ENCODE data around the gene RET.
"Not testable (repeated sequence)": the region's sequence is repeated elsewhere in the genome, so short reads cannot be mapped to it uniquely, and the experiment has no call there.

Gene RET

DNA sequence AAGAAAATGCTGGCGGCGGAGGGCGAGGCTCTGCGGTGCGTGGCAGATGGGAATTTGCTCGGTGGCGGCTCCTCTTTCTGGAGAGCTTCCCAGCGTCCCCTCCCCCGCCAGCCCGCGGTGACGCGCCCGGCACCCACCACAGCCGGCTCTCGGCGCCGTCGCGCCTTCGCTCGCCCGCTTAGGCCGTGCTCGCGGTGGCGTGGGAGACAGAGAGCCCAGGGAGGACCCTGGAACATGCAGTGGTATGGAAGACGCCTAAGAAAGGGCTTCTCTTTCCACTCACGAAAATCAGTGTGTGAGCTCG lies 60.8 kb downstream of the RET start:
- no peak for DNase-seq

DNA sequence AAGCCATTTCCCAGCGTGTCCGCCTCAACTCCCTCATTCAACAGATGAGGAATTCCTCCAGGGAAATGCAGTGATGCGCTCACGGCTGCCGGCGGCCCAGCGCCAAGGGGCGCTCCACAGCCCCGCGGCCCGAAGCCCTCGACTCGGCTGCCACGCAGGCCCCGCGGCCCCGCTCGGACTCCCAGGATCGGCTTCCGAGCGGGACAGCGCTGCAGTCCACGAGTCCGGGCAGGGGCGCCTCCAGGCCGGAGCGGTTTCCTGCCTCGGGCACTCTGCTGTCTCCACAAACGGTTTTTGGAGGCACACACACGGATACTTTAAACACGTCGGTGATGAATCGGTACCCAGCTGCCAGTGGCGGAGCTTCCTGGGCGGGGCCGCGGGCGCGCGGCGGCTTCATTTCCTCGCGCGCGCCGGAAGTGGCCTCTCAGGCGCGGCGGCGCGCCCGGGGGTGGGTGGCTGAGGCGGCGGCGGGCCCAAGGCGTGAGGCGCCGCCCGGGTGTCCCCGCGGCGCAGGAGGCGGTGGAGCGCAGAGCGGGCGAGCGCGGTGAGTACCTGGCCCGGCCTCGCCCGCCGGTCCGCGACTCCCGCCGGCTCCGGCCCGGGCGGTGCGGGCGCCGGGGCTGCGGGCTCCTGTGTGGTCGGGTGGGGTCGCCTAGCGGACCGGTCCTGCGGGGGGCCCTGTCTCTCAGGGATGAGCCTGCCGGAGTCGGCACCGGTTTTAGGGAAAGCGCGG lies 61.3 kb downstream of the RET start, which contains the start of gene CSGALNACT2:
TSS of gene CSGALNACT2 (plus strand) at position 425 of the 736 bp plus-strand sequence. CDS start 16,705 bp downstream, outside the sequence.
- peak; percentile 37 to 68 for DNase-seq

DNA sequence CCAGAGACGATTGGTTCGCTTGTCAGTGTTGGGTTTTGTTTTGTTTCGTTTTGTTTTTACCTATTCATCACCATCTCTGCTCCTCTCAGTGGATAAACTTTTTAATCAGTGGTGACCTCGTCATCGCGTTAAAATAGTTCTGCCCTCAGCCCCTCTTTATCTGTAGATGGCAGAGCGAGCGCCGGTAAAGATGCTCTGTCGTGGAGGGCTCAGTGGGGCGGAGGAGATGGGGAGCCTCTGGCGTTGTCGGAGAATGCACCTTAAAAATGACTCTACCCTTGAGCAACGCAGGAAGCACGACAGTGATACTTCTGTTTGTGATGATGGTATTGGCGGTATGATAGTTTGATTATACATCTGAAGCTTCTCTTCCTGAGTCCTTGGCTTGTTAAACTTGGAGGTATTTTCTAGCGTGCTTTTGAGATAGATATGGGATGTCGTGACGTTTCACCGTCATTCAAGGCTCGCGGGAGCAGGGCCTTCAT lies 61.9 kb downstream of the RET start:
- peak in 1 of 2 experiments; percentile 32 for DNase-seq

DNA sequence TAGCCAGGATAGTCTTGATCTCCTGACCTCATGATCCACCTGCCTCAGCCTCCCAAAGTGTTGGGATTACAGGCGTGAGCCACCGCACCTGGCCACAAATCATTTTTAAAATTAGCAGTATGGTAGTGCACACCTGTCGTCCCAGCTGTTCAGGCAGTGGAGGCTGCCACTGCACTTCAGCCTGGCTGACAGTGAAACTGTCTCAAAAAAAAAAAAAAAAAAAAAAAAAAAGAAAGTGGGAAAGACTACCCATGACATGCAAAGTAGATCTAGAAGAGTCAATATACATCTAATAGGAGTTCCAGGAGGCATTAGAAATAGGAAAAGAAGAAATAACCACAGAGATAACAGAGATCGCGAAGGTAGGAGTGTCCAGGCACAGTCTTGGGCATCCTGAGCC lies 64.6 kb downstream of the RET start:
- no peak for DNase-seq

DNA sequence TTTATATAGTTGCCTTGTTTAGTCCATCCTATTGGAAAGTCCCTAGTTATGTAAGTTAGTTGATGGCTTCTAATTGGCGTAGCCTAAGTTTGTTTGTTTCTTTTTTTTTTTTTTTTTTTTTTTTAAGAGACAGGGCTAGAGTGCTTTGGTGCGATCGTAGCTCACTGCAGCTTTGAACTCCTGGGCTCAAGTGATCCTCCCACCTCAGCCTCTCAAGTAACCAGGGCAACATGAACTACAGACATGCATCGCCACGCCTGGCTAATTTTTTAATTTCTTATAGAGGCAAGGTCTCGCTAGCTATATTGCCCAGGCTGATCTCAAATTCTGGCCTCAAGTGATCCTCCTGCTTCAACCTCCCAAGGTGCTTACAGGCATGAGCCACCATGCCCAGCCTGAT lies 68.4 kb downstream of the RET start:
- no peak for DNase-seq

DNA sequence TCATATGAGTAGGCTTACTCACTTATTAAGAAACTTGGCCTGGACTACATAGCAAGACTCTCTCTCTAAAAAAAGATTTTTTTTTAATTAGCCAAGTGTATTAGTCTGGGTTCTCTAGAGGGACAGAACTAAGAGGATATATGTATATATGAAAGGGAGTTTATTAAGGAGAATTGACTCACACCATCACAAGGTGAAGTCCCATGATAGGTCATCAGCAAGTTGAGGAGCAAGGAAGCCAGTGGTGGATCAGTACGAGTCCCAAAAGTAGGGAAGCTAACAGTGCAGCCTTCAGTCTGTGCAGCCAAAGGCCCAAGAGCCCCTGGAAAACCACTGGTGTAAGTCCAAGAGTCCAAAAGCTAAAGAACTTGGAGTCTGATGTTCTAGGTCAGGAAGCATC lies 69.1 kb downstream of the RET start:
- not testable (repeated sequence) for DNase-seq

DNA sequence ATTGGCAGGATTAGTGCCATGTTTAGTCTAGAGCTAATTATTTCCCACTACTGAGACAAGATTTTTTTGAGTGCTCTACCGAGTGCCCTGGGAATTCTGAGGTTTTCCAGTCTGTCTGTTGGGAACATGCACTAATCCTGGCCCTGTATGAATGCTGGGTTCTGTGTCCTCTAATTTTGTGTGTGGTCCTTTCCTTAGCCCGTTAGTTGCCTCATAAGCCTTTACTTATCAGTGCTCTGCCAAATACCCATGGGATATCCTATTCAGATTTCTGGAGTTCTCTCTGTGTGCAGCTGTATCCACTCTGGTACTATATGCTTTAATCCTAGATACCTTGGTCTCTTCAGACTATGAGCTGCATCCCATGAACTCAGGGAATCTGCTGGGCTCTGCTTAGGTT lies 74.5 kb downstream of the RET start:
- DNase-seq: no peak

DNA sequence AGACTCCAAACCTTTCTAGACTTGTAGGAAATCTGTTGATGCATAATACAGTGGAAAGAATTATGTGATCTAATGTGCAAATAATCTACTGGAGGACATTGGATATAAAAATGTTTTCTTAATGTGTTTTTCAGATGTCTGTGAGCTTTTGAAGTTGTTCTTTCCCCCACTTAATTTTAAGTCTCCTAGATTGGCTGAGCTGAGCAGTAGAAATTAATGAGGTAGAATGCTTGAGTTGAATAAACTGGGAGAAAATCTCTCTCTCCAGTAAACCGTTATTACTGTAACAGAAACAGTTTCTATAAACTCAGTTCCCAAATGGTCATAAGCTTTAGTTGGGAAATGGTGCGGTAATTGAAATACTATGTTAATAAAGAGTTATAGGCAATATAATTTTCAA lies 77.0 kb downstream of the RET start:
- DNase-seq: no peak

DNA sequence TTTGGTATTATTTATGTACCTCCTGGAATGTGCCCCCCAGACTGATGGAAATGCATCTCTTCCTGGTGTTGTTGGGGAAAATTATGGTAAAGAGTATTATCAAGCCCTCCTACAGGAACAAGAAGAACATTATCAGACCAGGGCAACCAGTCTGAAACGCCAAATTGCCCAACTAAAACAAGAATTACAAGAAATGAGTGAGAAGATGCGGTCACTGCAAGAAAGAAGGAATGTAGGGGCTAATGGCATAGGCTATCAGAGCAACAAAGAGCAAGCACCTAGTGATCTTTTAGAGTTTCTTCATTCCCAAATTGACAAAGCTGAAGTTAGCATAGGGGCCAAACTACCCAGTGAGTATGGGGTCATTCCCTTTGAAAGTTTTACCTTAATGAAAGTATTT lies 78.4 kb downstream of the RET start:
- DNase-seq: no peak

DNA sequence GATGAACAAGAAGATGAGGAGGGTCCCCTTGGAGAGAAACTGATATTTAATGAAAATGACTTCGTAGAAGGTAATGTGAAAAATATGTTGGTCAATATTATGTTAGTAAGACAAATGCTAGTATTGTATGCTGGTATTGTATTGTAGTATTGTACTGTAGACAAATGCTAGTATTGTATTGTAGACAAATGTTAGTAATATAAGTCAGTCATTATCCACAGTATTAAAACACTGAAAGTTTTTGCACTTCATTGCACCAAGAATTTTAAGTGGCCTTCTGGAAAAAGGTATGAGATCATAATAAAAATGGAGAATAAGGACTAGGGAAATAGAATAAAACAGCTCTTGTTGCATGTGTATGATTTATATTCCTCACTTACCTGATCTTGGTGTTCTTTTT lies 78.9 kb downstream of the RET start:
- no peak for DNase-seq

DNA sequence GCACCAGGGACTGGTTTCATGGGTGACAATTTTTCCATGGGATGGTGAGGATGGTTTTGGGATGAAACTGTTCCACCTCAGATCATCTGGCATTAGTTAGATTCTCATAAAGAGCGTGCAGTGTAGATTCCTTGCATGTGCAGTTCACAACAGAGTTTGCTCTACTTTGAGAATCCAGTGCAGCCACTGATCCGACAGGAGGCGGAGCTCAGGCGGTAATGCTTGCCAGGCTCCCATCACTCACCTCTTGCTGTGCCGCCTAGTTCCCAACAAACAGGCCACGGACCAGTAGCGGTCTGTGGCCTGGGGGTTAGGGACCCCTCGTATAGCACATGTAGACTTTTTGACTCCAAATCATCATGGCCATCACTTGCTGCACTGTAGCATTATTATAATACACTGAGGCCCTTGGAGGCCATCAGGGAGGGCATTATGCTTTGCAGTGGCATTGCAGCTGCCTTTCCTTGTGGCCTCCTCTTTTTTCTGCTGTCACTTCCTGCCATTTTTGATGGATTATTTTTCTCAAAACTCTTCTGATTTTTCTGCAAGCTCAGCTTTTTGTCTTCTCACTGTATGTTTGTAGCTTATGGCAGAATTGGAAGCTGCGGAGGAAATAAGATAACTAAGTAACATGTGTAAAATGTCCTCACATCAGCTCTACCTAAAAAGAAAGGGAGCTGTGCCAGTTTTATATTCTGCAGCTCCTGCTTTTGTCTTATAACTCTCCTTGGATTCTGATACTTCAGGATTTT lies 79.9 kb downstream of the RET start:
- no peak for DNase-seq

DNA sequence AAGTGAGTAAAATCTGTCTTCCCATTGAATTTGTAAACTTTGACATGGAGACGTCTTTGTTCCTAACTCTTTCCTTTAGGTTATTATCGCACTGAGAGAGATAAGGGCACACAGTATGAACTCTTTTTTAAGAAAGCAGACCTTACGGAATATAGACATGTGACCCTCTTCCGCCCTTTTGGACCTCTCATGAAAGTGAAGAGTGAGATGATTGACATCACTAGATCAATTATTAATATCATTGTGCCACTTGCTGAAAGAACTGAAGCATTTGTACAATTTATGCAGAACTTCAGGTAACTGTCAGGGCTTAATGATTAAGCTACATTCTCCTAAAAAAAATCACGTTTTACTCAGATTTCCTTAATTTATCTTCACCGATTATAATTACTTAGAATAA lies 81.8 kb downstream of the RET start:
- no peak for DNase-seq

DNA sequence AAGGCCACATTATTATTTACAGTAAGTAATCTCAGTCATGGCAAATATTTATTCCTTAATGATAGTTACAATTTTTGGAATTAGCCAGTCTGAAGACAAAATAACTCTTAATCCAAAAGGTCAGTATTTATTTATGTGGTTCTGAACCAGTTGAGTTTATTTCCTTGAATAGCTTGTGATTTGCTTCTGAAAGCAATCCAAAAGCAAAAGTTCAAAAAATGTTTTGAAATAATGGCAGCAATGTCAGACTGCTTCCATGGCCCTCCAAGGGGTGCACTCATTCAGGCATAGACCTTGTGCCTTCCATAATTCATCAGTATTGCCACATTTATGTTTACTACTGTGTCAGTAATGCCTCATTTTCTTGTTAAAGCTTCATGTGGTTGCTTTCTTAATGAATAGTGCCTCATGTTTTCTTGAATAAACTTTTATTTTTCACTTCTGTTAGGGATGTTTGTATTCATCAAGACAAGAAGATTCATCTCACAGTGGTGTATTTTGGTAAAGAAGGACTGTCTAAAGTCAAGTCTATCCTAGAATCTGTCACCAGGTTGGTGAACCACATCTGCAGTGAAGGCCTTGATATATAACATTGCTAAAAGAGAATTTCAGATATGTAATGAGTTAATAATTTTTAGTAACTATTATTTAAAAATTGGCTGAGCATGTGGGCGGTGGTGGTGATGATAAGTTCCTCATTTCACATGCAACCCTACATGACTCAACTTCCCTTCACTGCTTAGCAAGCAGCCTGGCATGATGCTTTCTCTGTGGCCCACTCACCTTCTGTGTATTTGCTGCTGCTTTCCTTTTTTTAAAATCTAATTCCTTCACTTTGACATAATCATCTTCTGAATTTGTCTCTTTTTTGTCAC lies 83.4 kb downstream of the RET start:
- DNase-seq: no peak

DNA sequence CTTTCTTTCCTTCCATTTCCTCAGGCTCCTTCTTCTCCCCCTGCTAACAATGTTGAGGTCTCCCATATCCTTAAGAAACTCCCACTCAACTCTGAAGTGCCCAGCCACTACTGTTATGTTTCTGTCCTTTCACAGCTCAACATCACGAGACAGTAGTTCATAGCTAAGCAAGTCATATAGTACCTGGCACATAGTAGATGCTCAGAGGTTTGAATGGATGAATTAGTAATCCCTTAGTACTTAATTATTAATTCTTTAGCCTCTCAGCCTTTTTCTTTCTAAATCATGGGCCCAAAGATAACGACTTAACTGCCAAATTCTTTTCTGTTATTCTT lies 84.0 kb downstream of the RET start:
- no peak for DNase-seq

DNA sequence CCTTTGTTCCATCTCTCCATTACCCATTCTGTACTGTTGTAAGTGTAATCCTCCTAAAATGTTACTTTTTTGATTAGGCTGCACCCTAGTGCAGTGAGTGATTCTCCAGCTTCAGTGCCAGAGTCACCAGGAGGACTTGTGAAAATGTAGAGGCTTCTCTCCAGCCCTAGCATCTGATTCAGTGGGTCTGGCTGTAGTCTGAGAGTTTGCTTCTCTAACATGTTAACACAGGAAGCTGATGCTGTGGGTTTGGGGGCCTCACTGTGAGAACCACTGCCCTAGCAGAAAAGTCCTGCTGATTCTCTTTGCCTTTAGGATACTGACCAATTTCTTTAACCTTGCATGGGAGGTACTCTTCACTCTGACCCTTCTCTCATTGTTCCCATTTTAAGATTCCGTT lies 85.7 kb downstream of the RET start:
- no peak for DNase-seq

DNA sequence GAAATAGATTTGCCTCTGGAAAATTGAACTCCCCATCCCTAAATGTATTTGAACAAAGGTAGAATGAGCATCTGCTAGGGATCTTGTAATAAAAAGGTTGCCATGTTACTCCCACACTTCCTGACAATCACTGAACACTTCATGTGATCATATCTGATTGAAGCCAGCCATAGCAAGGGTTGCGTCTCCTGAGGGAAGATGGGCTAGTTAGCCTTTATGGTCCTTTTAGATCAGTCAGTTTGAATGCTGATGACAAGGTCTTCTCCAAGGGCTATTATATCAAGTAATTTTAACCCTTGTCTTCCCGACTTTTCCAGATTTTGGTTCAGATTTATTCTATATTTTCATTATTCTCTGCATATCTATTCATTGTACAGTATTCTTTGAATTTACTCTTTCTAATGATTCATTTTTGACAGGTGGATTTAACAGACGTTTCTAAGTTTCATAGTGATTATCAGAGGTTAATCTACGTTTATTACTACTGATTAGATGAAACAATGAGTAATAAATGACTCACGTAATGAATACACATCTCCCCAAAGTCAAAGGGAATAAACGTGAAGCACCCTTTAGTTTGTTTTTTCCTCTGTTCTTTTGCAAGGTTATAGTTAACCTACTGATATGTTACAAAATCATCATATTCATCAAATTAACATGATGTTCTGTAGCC lies 89.5 kb downstream of the RET start:
- no peak for DNase-seq

DNA sequence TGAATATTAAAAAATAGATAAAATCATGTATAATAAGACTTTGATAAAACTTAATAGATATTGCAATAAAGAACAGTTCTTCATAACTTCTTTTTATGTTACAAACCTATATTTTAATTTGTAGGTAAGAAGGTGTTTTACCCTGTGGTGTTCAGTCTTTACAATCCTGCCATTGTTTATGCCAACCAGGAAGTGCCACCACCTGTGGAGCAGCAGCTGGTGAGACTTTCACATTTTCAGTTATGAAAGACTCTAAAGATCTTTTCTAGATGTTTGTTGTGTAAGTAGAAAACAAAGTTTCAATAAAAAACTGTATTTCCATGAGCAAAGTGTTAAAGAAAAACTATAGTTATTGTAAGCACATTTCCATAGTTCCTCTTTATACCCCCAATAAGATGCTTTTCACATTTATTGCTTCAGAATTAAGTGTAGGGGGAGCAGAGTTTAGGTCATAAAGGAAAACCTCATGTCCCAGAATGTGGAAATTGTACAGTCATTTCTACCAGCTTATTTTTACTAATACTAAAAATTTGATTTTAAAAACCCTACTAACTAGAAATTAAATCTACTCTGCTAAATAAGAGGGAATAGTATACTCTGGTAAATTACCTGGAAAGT lies 90.1 kb downstream of the RET start:
- DNase-seq: no peak

DNA sequence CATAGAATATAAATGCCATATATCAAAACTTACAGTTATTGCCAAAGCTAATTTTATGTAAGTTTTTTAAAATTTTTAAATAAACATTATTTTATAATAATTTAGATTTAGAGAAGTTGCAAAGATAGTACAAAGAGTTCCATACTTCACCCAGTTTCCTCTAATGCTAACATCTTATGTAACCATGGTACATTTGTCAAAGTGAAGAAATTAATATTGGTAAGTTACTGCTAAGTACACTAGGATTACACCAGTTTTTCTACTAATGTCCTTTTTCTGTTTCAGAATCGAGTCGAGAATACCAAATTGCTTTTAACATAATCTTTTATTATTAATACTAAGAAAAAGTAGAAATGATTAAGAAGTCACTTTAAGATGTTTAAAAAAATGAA lies 90.6 kb downstream of the RET start:
- no peak for DNase-seq

DNA sequence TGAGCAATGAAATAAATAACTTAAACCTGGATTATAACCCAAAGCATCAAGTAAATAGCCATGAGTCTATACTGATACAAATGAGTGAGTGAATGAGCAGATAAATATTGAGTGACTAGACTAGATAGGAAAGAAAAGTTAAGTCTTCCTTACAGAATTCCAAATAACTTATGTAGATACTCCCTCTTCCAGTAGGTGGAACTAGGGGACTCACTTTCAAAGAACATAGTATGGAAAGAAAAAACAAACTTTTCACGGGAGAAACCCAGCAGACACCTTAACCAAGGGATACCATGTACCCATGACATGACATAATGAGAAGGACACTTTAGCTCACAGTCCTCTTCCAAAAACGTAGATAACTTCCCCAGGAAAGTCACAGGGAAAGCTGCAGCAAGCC lies 93.6 kb downstream of the RET start:
- peak in 1 of 2 experiments; percentile 3 for DNase-seq

DNA sequence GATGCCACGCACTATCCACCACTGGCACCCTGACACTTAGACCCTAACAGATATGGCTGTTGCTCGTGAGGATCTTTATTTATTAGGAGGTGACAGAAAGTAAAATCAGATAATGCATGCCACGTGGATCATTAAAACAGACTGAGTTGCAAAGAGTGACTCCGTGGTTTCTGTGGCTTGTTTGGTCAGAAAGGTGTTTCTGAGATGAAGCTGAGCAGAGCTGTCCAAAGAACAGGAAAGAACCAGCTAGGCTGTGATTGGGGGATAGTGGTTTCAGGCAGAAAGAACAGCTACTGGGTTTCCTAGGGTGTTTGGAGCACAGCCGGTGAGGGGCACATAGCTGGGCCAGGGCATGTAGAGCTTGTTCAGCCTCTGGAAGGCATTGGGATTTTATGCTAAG lies 95.8 kb downstream of the RET start:
- DNase-seq: no peak

DNA sequence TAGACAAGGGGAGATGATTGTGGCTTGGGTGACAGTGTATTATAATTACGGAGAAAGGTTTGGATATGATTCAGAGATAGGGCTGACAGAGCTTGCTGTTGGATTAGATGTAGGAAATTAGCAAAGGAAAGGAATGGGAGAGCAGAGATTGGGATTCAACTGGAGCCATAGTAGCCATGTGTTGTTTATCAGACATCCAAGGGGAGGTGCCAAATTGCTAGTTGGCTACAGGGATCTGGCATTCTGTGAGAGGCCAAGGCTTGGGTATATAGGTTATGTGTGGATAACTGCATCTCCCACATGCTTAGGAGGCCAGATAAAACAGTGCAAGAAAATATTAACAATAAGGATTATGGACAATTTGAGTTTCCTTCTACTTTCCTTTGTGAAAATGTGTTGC lies 96.3 kb downstream of the RET start:
- DNase-seq: no peak

DNA sequence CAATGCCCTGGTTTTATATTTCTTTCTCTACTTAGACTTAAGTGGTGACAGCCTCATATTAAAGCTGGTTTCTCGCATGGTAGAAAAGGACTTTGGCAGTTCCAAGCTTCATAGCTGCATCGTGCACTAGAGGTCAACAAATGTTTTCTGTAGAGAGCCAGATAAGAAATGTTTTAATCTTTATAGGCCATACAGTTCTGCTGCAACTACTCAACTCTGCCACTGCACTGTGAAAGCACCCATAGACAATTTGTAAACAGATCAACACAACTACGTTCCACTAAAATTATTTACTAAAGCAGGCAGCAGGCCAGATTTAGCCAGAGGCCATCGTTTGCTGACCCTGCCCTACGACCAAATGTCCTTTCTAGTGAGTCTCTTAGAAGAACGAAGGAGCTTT lies 98.1 kb downstream of the RET start:
- DNase-seq: no peak

DNA sequence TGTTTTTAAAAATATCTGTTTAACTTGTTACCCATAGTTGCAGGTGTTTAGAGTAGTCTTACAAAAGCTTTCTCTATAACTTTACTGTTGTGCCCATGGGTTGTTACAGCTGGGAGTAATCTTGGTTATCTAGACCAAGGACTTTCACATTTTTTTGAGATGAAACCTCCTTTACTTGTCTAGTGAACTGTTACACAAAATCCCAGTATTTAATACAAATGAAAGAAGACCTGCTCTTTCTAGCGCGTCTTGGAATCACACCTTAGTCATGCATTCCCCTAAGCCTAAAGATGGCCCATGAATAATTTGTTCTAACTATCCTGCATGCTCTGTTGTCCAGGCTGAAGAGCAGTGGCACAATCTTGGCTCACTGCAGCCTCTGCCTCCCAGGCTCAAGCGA lies 99.4 kb downstream of the RET start:
- DNase-seq: no peak
